GM19043 (cell line): Measurements from ENCODE around the gene IGSF9.
A peak's percentile ranks its signal among the peaks of the same experiment; 100 is the strongest.

Experiments
- ATAC-seq: cut with Tn5 transposase; IDR thresholded peaks from one replicate; pipeline ENCODE4 v1.9.1; 2021; ENCODE audit warnings: low read depth; ENCODE audit not compliant: unreplicated experiment

Gene IGSF9

DNA sequence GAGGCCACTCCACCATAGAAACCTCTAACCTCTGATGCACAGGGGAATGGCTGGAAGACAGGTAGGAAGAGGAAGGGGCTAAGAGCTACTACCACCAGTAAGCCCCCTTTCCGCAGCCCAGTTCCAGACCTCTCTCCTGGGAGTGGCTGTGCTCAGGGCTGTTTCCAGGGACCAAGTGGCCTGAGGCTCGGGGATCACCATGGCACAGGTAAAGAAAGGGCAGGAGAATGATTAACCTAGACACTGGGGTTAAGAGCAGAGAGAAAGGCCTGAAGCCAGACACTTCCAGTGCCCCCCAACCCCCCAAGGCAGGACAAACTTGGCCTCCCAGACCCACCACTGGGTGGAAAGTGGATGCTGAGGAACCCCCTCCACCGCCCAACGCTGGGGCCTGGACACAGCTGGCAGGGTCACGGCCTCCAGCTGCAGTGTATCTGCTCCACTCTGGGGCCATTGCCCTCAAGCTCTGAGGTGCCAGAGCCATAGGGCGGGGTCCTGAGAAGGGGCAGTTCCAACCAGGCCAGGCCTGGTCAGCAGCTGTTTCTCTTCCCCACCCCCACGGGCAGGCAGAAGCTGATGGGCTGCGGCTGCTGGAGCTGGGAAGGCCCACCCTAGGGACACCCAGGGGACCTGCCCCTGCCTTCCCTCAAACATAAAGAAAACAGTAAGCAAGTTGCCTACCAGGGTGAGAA, 22.8 kb downstream of the IGSF9 start:
- ATAC-seq: no peak

GRCh38 chr1:159921700-159922504, 23.5 kb downstream of the IGSF9 start:
- no peak for ATAC-seq

- ATAC-seq: peak; percentile 20
Observed at GRCh38 chr1:159921251-159921650, 24.2 kb downstream of the IGSF9 start.

DNA sequence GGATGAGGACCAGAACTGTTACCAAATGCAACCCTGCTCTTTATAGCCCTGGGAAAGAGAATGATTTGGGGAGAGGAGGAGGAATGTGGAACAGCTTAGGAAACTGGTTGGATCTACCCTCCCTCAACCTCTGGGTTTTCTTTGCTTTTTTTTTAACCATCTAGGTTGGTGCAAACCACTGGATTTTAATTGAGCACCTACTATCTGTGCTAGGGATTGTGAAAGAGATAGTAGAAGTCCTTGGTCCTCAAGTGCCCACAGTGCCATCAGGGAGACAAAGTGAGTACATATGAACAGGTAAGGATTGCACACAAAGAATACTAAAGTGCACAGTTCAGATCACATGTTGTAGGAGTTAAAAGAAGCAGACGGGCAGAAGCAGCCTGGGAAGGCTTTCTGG, 24.8 kb downstream of the IGSF9 start:
- ATAC-seq: no peak

GRCh38 chr1:159920202-159920601, 25.2 kb downstream of the IGSF9 start:
- ATAC-seq: no peak

DNA sequence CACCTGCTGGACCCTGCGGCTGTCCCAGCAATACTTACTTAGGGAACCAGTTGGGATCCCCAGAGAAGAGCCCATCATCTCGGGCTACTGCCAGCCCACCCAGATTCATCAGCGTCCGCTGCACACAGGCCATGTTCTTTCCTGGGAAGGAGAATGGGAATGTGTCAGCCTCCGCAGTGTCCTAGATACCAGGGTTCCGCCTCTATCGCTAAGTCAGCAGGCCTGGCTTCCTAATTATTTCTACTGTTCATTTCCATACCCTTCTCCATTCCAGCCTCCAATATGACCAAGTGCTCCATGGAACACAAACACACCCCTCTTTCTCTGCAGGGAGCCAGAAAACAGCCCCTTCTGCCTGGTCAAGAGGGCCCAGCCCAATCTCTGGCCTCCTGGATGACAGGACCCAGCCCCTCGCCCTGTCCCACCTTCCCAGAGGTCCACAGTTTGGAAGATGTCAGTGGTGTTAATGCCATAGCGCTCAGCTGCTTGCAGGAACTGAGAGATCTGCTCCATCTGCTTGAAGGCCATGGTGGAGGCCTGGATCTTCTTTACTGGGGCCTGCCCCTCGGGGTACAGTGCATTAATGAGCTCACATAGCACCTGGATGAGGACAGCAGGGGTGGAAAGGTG, 26.1 kb downstream of the IGSF9 start:
- no peak for ATAC-seq

DNA sequence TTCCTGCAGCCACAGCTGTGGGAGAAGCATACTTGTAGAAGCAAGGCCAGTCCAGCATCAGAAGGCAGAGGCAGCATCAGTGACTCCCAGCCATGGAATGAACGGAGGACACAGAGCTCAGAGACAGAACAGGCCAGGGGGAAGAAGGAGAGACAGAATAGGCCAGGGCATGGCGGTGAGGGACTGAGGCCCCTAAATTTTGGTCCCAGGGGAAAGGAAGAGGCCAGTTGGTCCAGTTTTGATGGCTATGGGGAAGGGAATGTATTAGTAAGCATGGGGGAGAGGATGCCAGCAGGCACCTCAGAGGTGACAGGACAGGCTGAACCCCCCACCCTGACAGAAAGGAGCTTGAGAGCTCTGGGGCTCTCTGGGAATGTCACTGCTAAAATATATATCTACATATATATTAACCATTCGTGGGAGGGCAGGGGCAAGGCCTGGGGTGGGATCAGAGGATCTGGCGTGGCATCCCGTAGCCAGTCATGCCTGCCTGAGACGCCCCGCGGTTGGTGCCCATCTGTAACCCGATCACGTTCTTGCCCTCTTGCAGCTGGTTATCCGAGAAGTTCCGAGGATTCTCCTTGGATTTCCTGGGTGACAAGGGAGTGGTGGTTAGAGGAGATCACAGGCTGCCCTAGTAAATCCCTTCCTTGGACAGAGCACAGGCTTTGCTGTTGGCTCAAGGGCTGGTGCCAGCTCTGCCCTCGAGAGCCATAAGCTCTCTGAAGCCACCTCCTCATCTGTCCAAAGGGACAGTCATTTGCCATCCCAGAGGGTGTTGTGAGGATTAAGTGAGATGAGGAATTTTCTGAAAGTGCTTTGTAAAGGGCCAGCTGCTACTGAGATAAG, 26.8 kb downstream of the IGSF9 start:
- no peak for ATAC-seq

GRCh38 chr1:159917533-159918351, 27.7 kb downstream of the IGSF9 start:
- no peak for ATAC-seq

GRCh38 chr1:159916242-159917051, 29.0 kb downstream of the IGSF9 start:
- no peak for ATAC-seq

DNA sequence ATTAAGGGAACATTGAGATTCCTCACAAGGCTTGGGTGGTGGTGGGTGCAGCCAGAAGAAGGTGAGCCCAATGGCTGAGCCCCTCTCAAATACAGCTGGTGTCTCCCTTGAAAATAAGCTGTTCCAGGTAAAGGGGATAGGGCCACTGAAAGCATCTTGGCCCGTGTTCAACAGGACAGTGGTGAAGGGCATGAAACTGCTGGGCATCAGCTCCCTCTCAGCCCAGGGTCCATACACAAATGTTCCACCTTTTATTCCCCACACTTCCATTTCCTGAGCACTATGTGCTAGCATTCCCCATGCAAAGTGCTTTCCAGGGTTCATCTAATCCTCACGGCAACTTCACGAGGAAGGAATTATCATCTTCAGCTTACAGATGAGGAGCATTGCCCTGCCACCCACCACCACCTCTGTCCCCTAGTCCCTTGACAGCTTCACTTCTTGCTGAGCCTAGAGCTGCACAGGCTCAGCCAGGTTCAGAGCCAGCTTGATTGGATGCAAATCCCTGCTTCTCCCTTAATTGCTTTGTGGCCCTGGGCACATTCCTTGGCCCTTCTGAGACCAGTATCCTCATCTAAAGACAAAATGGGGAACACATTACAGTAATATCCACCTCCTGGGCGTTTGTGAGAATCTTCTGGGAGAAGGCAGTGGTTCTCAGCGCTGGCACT, 29.7 kb downstream of the IGSF9 start:
- ATAC-seq: no peak

GRCh38 chr1:159914252-159915018, 31.0 kb downstream of the IGSF9 start:
- ATAC-seq: no peak

GRCh38 chr1:159913451-159914192, 31.8 kb downstream of the IGSF9 start:
- no peak for ATAC-seq

- ATAC-seq: no peak
Observed at GRCh38 chr1:159911326-159912070, 33.9 kb downstream of the IGSF9 start.

DNA sequence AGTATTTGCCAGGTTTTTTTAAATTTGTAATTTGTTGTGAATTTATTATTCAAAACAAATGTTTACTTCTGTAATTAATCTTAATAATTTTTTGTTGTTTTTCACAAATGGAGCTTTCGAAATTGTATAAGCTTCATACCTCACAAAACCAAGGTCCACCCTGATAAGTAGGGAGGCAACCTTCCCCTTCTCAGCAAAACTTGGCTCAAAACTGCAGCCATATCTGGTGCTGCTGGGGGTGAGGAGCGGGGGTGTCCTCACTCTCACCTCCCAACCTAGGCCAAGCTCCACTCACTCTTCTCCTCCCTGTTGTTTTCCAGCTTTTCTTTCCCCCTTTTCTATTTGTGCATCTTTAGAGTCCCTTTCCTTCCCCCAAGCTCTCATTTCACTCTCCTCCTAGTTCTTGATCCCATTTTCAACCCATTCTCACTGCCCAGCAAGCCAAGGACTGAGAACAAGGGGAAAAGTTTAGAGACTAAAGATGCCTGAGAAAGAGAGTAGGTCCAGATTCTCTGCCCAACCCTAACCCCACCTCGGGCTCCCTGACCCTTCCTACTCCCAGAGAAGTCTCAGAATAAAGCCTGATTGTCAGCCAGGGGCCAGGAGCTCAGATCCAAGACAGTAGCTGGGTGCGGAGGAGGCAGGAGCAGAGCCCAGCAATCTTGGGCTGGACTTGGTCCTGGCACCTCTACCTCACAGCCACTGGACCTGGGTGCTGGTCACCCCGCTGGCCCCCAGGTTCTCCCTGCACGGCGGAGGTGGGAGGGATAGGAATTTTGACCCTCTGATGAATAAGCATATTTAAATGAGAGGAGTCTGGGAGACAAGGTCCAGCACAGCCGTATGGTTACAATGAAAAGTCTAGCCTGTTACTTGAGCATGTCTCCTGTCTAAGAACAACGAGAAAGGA, 37.1 kb downstream of the IGSF9 start:
- no peak for ATAC-seq

DNA sequence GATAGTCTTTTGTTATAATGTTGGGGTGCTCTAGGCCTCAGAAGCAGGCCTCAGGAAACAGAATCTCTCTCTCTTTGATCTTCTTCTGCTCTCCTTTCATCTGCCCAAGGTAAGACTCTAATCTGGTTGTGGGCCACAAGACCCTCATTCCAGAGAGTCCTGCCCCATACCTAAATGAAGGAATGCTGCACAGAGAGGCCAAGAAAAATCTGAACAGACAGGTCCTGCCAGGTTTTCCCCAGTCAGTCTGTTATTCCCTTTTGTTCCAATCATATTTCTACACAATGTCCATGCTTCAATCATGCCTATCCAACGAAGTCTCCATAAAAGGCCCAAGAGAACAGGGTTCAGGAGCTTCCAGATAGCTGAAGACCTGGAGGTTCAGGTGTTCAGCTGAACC, 38.5 kb downstream of the IGSF9 start:
- no peak for ATAC-seq
